ENCODE data around the gene IPPK.

The IPPK gene

GRCh38 chr9:92669890-92670708 lies at the start of gene IPPK:
Gene IPPK (minus strand): TSS chr9:92670131. CDS start chr9:92669988, 143 bp downstream.
- DNase-seq (ENCODE audit: low read depth in 2 of 2): peak; percentile 96 to 99

- no peak for DNase-seq (ENCODE audit: low read depth in 2 of 2)
Observed at GRCh38 chr9:92719028-92719647, 49.2 kb upstream of the IPPK start.

- DNase-seq (ENCODE audit: low read depth in 2 of 2): no peak
Observed at GRCh38 chr9:92718086-92719001, 48.4 kb upstream of the IPPK start.

GRCh38 chr9:92717201-92718085 lies 47.5 kb upstream of the IPPK start:
- DNase-seq (ENCODE audit: low read depth in 2 of 2): no peak

GRCh38 chr9:92716557-92716956 lies 46.6 kb upstream of the IPPK start:
- peak; percentile 71 to 83 for DNase-seq (ENCODE audit: low read depth in 2 of 2)

GRCh38 chr9:92715488-92716231 lies 45.7 kb upstream of the IPPK start:
- DNase-seq (ENCODE audit: low read depth in 2 of 2): no peak

- DNase-seq (ENCODE audit: low read depth in 2 of 2): no peak
Observed at GRCh38 chr9:92714787-92715487, 45.0 kb upstream of the IPPK start.

GRCh38 chr9:92714016-92714415 lies 44.1 kb upstream of the IPPK start:
- no peak for DNase-seq (ENCODE audit: low read depth in 2 of 2)

- no peak for DNase-seq (ENCODE audit: low read depth in 2 of 2)
Observed at GRCh38 chr9:92713528-92713927, 43.6 kb upstream of the IPPK start.

- no peak for DNase-seq (ENCODE audit: low read depth in 2 of 2)
Observed at GRCh38 chr9:92712767-92713166, 42.8 kb upstream of the IPPK start.

GRCh38 chr9:92711844-92712243 lies 41.9 kb upstream of the IPPK start:
- no peak for DNase-seq (ENCODE audit: low read depth in 2 of 2)

GRCh38 chr9:92711146-92711545 lies 41.2 kb upstream of the IPPK start:
- DNase-seq (ENCODE audit: low read depth in 2 of 2): no peak

GRCh38 chr9:92710368-92710767 lies 40.4 kb upstream of the IPPK start:
- no peak for DNase-seq (ENCODE audit: low read depth in 2 of 2)

GRCh38 chr9:92709954-92710353 lies 40.0 kb upstream of the IPPK start:
- DNase-seq (ENCODE audit: low read depth in 2 of 2): no peak

- DNase-seq (ENCODE audit: low read depth in 2 of 2): no peak
Observed at GRCh38 chr9:92709240-92709639, 39.3 kb upstream of the IPPK start.

GRCh38 chr9:92707530-92707929 lies 37.6 kb upstream of the IPPK start:
- no peak for DNase-seq (ENCODE audit: low read depth in 2 of 2)

- DNase-seq (ENCODE audit: low read depth in 2 of 2): peak; percentile 20 to 28
Observed at GRCh38 chr9:92706218-92706940, 36.4 kb upstream of the IPPK start.

GRCh38 chr9:92704528-92704927 lies 34.6 kb upstream of the IPPK start:
- DNase-seq (ENCODE audit: low read depth in 2 of 2): no peak

- DNase-seq (ENCODE audit: low read depth in 2 of 2): no peak
Observed at GRCh38 chr9:92696619-92697018, 26.7 kb upstream of the IPPK start.
